ENCODE results near the gene RPL26. TPM values are rescaled to one million over a fixed set of nuclear protein-coding genes. Genes with fewer than 3 reads are reported as not detected.
A peak's percentile ranks its signal among the peaks of the same experiment; 100 is the strongest.
"Not testable (repeated sequence)": the region's sequence is repeated elsewhere in the genome, so short reads cannot be mapped to it uniquely, and the experiment has no call there.

RPL26 gene
- polyA plus RNA-seq, 1 donor from 2014 or later = 1,664 TPM

GRCh38 chr17:8384801-8385378 is 1.9 kb upstream of the RPL26 start:
- Mint-ChIP-seq H3K27me3 (no peaks in the 10 kb centered on the region), H3K36me3 (peaks cover 2% of the 10 kb centered on the region), H3K4me3 (peak overlapping the region; percentile 75 to 98 (median 95)), H3K9me3 (no peaks in the 10 kb centered on the region), H3K4me1 (peaks cover 15 to 31% (median 28%) of the 10 kb centered on the region in 3 donors), H3K27ac (peak overlapping the region in 2 of 3 donors; percentile 33 to 86)

GRCh38 chr17:8382880-8383142 is 182 bp downstream of the RPL26 start:
- H3K9me3 Mint-ChIP-seq = no peaks in the 10 kb centered on the region
- peak overlapping the region; percentile 94 to 99 (median 97) for H3K4me3 Mint-ChIP-seq
- H3K36me3 Mint-ChIP-seq = peaks cover 9% of the 10 kb centered on the region
- H3K27ac Mint-ChIP-seq = peak overlapping the region; percentile 86 to 99 (median 94)
- H3K4me1 Mint-ChIP-seq = peaks cover 24 to 43% (median 37%) of the 10 kb centered on the region in 3 donors
- H3K27me3 Mint-ChIP-seq = no peaks in the 10 kb centered on the region

- H3K4me3 Mint-ChIP-seq = peak overlapping the region; percentile 94 to 99 (median 97)
- H3K27me3 Mint-ChIP-seq = no peaks in the 10 kb centered on the region
- H3K4me1 Mint-ChIP-seq = peaks cover 24 to 47% (median 40%) of the 10 kb centered on the region in 3 donors
- peaks cover 9% of the 10 kb centered on the region for H3K36me3 Mint-ChIP-seq
- peak overlapping the region; percentile 86 to 99 (median 94) for H3K27ac Mint-ChIP-seq
- no peaks in the 10 kb centered on the region for H3K9me3 Mint-ChIP-seq
These were observed 727 bp downstream of the RPL26 start for GRCh38 chr17:8382052-8382879.

- Mint-ChIP-seq H3K36me3 (peaks cover 12% of the 10 kb centered on the region), H3K4me3 (peak overlapping the region in 3 of 4 donors; percentile 25 to 96 (median 49)), H3K9me3 (no peaks in the 10 kb centered on the region), H3K4me1 (peaks cover 33 to 54% (median 52%) of the 10 kb centered on the region in 3 donors), H3K27me3 (no peaks in the 10 kb centered on the region), H3K27ac (peak overlapping the region in 2 of 3 donors; percentile 57 to 80)
These were observed 2.9 kb downstream of the RPL26 start for GRCh38 chr17:8380049-8380448.

- H3K4me3 Mint-ChIP-seq = peak overlapping the region in 1 of 4 donors; percentile 96
- H3K4me1 Mint-ChIP-seq = peaks cover 33 to 45% (median 43%) of the 10 kb centered on the region in 3 donors
- H3K27ac Mint-ChIP-seq = peak overlapping the region in 1 of 3 donors; percentile 84
- not testable (repeated sequence) for H3K27me3 Mint-ChIP-seq, H3K9me3 Mint-ChIP-seq
- peaks cover 12% of the 10 kb centered on the region for H3K36me3 Mint-ChIP-seq
These were observed 4.9 kb downstream of the RPL26 start for GRCh38 chr17:8378117-8378516.

GRCh38 chr17:8377422-8377821 is 5.6 kb downstream of the RPL26 start:
- peaks cover 10% of the 10 kb centered on the region for H3K36me3 Mint-ChIP-seq

GRCh38 chr17:8376271-8377067 is 6.5 kb downstream of the RPL26 start, which contains the start of gene KRABD2:
Gene KRABD2 (minus strand): TSS chr17:8376704.
- Mint-ChIP-seq H3K27me3 (no peaks in the 10 kb centered on the region), H3K4me1 (peaks cover 28 to 40% (median 35%) of the 10 kb centered on the region in 3 donors), H3K36me3 (peaks cover 10% of the 10 kb centered on the region)

More at GRCh38 chr17:8377422-8377821, 5.6 kb downstream of the RPL26 start:
- Mint-ChIP-seq H3K27me3 (no peaks in the 10 kb centered on the region), H3K4me3 (peak overlapping the region; percentile 51 to 96 (median 79)), H3K4me1 (peaks cover 31 to 43% (median 36%) of the 10 kb centered on the region in 3 donors), H3K27ac (peak overlapping the region; percentile 25 to 93 (median 84)), H3K9me3 (no peaks in the 10 kb centered on the region)

GRCh38 chr17:8375738-8376259 is 7.2 kb downstream of the RPL26 start:
- Mint-ChIP-seq H3K36me3 (peaks cover 10% of the 10 kb centered on the region), H3K4me1 (peaks cover 26 to 33% (median 29%) of the 10 kb centered on the region in 3 donors), H3K27me3 (no peaks in the 10 kb centered on the region), H3K27ac (peak overlapping the region in 2 of 3 donors; percentile 84 to 93), H3K4me3 (peak overlapping the region; percentile 89 to 96 (median 94)), H3K9me3 (no peaks in the 10 kb centered on the region)

More at GRCh38 chr17:8376271-8377067, 6.5 kb downstream of the RPL26 start, which contains the start of gene KRABD2:
- Mint-ChIP-seq H3K4me3 (peak within 1 kb of the TSS; percentile 89 to 96 (median 94)), H3K27ac (peak within 1 kb of the TSS; percentile 25 to 93 (median 84)), H3K9me3 (no peaks in the 10 kb centered on the region)

GRCh38 chr17:8373856-8374255 is 9.1 kb downstream of the RPL26 start:
- Mint-ChIP-seq H3K4me1 (peaks cover 24 to 29% (median 25%) of the 10 kb centered on the region in 3 donors), H3K36me3 (peaks cover 11% of the 10 kb centered on the region)
- H3K4me3 Mint-ChIP-seq, H3K27me3 Mint-ChIP-seq, H3K27ac Mint-ChIP-seq, H3K9me3 Mint-ChIP-seq: not testable (repeated sequence)

- peak overlapping the region in 1 of 4 donors; percentile 53 for H3K4me3 Mint-ChIP-seq
- H3K27me3 Mint-ChIP-seq = no peaks in the 10 kb centered on the region
These were observed 10.6 kb downstream of the RPL26 start for GRCh38 chr17:8372422-8372821.

GRCh38 chr17:8371786-8372185 is 11.2 kb downstream of the RPL26 start:
- Mint-ChIP-seq H3K27me3 (no peaks in the 10 kb centered on the region), H3K4me3 (peak overlapping the region in 1 of 4 donors; percentile 68), H3K27ac (no peak overlapping the region), H3K36me3 (peaks cover 9% of the 10 kb centered on the region), H3K9me3 (no peaks in the 10 kb centered on the region), H3K4me1 (peaks cover 10 to 18% (median 15%) of the 10 kb centered on the region in 3 donors)

More at GRCh38 chr17:8372422-8372821, 10.6 kb downstream of the RPL26 start:
- Mint-ChIP-seq H3K9me3 (no peaks in the 10 kb centered on the region), H3K27ac (no peak overlapping the region), H3K36me3 (peaks cover 9% of the 10 kb centered on the region), H3K4me1 (peaks cover 17 to 23% (median 20%) of the 10 kb centered on the region in 3 donors)

GRCh38 chr17:8369944-8370343 is 13.0 kb downstream of the RPL26 start:
- Mint-ChIP-seq H3K27me3 (no peaks in the 10 kb centered on the region), H3K4me3 (peak overlapping the region in 1 of 4 donors; percentile 12), H3K27ac (no peak overlapping the region), H3K4me1 (peaks cover 6 to 10% (median 8%) of the 10 kb centered on the region in 3 donors), H3K9me3 (no peaks in the 10 kb centered on the region), H3K36me3 (peaks cover 5% of the 10 kb centered on the region)

- H3K9me3 Mint-ChIP-seq = no peaks in the 10 kb centered on the region
- peaks cover 6% of the 10 kb centered on the region for H3K36me3 Mint-ChIP-seq
- no peak overlapping the region for H3K27ac Mint-ChIP-seq
These were observed 14.8 kb downstream of the RPL26 start for GRCh38 chr17:8368193-8368592.

GRCh38 chr17:8366231-8366630 is 16.8 kb downstream of the RPL26 start:
- H3K9me3 Mint-ChIP-seq = no peaks in the 10 kb centered on the region
- H3K27ac Mint-ChIP-seq = no peak overlapping the region
- H3K4me3 Mint-ChIP-seq = no peak overlapping the region
- peaks cover 6 to 9% (median 8%) of the 10 kb centered on the region in 3 donors for H3K4me1 Mint-ChIP-seq
- no peaks in the 10 kb centered on the region for H3K27me3 Mint-ChIP-seq
- peaks cover 6% of the 10 kb centered on the region for H3K36me3 Mint-ChIP-seq

More at GRCh38 chr17:8368193-8368592, 14.8 kb downstream of the RPL26 start:
- Mint-ChIP-seq H3K4me3 (no peak overlapping the region), H3K4me1 (peaks cover 6 to 10% (median 8%) of the 10 kb centered on the region in 3 donors), H3K27me3 (no peaks in the 10 kb centered on the region)

Data from IgD-negative memory B cell (primary cell).